NCI-H128 (cell line): ENCODE measurements around the gene CFAP251.
"Not testable (repeated sequence)": the region's sequence is repeated elsewhere in the genome, so short reads cannot be mapped to it uniquely, and the experiment has no call there.

Source experiments
- DNase-seq: peaks from one replicate; lab custom pipeline; 2025; ENCODE audit not compliant: unreplicated experiment; lab: John Stamatoyannopoulos, UW

Gene CFAP251

GRCh38 chr12:121970581-121971300, 52.3 kb downstream of the CFAP251 start:
- DNase-seq: no peak

GRCh38 chr12:121974026-121974985, 55.9 kb downstream of the CFAP251 start:
- no peak for DNase-seq

- no peak for DNase-seq
Measured at GRCh38 chr12:121975021-121975420, 56.6 kb downstream of the CFAP251 start.

DNA sequence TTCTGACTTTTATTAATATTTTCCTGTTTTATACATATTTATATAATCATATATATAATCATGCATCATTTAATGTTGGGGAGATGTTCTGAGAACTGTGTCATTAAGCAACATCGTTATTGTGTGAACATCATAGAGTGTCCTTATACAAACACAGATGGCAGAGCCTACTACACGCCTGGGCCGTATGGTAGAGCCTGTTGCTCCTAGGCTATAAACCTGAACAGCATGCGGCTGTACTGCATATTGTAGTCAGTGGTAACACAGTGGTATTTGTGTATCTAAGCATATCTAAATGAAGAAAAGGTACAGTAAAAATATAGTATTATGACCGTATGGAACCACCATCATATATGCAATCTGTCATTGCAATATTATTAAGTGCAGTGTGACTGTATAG, 58.6 kb downstream of the CFAP251 start:
- no peak for DNase-seq

DNA sequence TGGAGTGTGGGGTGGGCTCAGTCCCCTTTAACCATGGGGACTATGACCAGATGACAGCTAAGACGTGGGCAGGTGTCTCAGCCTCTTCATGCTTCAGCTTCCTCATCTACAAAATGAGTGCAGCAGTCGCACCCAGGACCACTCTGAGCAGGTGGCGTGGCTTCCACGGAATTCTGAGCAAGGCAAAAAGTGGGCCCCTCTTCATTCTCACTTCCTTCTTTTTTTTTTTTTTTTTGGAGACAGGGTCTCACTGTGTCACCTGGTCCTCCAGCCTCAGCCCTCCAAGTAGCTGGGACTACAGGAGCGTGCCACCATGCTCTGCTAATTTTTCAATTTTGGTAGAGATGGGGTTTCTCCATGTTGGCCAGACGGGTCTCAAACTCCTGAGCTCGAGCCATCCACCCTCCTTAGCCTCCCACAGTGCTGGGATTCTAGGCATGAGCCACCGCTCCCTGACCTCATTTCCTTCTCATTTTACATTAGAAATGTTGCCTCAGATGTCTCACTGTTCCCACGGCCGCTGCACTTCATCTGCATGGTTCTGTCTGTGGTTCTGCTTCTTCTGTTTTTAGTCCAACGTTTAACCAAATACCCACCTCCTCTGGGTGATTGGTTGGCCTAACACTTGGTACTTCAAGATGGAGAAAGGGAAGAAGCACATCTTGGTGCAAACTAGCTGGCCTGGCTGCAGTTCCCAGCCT, 61.9 kb downstream of the CFAP251 start:
- no peak for DNase-seq

DNA sequence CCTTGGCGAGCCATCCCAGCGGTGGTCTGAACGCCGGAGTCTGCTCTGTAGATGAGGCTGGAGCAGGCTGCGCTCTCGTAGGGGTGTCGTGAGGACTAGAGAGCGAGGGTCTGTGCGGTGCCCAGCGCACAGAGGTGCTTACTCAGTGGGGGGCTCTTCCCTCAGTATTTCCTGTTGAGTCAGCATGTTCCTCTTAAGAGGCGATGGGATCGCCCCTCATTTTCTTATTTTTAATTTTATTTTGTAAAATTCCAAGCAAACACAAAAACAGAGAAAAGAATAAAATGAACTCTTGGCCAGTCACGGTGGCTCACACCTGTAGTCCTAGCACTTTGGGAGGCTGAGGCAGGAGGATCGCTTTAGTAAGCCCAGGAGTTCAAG, 62.5 kb downstream of the CFAP251 start:
- DNase-seq: no peak

DNA sequence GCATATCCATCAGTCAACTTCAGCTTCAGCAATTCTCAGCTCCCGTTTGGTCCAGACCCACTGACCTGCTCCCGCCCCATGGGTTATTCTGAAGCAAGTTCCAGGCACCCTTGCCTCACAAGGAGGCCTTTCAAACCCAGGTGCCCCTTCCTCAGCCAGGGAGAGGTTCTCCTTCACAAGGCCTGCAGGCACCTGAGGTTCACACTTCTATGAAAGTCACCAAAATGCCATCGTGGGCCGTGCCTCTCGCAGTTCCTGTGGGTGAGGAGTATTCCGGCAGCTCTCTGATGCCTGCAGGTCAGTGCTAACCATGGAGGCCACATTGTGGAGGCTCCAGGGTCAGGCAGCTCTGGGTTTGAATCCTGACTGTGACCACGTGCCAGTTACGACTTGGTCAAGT, 63.1 kb downstream of the CFAP251 start:
- DNase-seq: no peak

DNA sequence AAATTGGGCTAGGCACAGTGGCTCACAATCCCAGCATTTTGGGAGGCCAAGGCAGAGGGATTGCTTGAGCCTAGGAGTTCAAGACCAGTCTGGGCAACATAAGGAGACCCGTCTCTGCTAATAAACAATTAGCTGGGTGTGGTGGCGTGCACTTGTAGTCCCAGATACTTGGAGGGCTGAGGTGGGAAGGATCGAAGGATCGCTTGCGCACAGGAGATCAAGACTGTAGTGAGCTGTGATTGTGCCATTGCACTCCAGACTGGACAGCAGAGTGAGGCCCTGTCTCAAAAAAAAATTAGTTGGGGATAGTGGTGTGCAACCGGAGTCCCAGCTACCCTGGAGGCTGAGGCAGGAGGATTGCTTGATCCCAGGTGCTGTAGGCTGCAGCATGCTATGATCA, 64.6 kb downstream of the CFAP251 start:
- no peak for DNase-seq

GRCh38 chr12:121983536-121984210, 65.3 kb downstream of the CFAP251 start:
- no peak for DNase-seq

GRCh38 chr12:121986489-121987245, 68.3 kb downstream of the CFAP251 start:
- DNase-seq: no peak

- DNase-seq: not testable (repeated sequence)
Measured at GRCh38 chr12:121988519-121988918, 70.1 kb downstream of the CFAP251 start.

GRCh38 chr12:121989276-121990113, 71.1 kb downstream of the CFAP251 start:
- no peak for DNase-seq

DNA sequence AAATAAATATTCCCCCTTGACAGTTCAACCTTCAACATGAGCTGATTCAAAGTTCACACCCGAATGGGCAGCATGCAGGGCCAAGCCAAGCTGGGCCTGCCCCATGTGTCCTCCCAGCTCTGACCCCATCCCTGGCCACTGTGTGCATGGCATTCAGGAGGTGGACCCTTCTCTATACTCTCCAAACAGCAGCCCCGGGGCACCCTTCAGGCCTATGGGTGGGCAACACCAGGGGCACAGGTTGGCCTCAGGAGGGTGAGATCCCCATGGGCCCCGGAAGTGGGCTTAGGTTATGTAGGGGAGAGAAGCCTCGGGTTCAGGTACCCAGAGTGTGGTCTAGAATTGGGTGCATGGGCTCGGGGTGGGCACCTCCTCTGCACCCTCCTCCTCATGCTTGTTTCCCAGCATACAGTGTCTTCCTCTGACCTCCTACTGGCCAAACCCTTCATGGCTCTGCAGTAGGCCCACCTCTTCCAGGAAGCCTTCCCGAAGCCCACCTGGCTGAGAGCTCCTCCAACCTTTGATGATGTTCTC, 71.8 kb downstream of the CFAP251 start:
- DNase-seq: no peak

DNA sequence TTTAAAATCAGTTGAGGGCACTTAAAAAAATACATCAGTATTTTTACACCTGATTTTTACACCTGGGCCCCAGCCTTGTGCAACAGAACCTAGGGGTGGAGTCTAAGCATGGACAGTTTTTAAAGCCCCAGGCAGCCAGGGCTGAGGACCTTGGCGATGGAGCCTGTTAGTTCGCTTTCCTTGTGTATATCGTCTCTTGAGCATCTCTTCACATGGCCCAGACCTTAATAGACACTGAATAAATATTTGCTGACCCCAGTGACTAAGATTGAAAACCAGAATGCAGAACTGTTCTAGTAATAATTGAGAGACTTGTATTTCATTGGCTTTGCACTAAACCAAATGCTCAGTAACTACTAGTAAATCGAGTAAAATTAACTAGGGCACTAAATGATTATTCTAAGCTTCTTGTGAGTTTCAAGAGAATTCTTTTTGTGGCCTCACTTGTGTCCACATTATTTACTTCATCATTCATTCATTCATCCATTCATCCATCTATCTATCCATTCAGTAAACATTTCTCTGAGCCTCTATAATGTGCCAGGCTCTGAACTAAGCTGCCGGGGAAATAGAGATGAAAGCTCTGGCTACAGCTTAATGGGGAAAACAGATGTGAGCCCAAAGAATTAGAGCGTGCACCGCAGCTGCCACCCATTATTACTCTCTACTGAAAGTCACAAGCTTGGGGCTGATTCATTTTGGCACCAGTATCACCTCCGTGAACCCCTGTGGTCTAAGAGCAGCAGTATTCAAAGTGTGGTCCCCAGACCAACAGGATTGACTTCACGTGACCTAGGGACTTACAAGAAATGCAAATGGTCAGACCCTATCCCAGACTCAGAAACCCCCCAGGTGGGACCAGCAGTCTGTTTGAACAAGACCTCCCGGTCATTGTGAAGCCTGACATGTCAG, 72.6 kb downstream of the CFAP251 start:
- no peak for DNase-seq

DNA sequence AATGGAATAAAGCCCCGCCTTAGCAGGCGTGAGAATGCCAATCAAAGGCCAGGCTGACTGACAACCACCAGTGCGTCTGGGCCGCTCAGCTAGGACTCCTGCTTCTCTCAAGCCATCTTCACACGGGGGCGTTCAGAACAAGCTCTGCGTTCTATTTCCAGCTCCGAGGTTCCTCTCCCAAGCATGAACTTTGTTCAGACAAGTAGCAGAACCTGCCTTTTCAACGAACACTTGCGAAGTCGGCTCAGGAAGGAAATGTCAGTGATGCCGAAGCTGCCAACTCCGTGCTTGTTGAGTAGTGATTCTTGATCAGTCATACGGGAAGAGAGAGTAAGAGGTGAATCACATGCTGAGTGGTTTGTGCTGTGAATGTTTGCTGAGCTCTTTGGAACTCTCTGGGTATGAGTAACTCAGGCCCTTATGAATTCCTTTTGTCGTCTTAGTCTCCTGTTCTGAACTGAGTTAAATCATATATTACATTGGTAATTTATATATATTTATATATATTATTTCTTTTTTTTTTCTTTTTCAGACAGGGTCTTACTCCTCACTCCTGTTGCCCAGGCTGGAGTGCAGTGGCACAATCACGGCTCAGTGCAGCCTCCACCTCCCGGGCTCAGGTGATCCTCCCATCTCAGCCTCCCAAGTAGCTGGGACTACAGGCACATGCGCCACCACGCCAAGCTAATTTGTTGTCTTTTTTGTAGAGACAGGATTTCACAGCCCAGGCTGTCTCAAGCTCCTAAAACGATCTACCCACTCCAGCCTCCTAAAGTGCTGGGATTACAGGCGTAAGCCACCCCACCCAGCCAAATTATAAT, 73.9 kb downstream of the CFAP251 start:
- DNase-seq: no peak

DNA sequence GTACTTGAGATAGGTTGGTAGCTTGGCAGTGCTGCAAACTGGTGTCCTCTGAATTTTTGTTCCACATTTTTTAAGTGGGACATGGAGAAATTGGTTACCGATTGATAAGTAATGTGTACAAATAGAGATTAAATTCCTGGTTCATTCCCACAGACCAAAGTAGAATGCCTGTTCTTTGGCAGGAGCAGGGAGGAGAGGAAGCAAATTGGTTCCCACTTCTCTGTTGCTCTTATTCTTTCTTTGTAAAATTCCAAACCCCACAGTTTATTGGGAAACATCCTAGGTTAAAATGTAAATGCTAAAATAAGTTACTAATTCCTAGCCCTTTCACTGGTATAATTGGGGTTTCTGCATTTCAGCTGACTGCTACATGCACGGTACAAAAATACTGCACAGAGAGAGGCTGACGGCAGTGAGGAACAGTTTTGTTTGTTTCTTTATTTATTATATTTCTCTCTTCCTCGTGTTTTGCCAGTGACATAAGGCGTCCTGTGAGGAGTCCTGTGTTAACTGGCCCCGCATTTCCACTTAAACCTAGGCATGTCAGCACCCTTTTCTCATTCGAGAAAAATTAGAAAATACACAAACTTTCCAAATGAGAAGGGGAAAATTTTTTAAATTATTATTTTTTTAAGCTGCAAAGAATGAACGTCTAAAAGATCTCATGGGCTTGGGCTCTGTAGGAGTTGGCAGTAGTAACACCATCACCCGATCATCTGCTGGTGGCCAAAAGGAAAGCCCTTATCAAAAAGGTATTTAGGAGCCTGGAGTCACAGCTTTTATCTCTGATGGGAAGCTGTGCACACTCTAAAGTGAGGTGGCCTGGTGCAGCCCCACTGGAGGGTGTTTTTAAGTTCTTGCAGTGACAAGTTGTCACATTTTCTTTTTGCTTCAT, 77.9 kb downstream of the CFAP251 start:
- DNase-seq: no peak
